OCI-LY3 (cell line): ENCODE results near the gene GTPBP3.

Experiments used
- H2AFZ ChIP-seq: fragments of 200-600, 300-600 bp; shearing (Covaris generic); 2 replicates; pipeline ENCODE4 v1.6.0; 2014; ENCODE audit warnings: antibody characterized with exemption, low read depth, low read length
- H3K27ac ChIP-seq: fragments of 200-600, 300-600 bp; sonication (generic); 2 replicates; pipeline ENCODE4 v1.5.1; 2014; ENCODE audit warnings: mild to moderate bottlenecking, low read length, moderate library complexity, mixed read lengths
- H3K27me3 ChIP-seq: fragments of 200-600, 300-600 bp; sonication (generic); 2 replicates; pipeline ENCODE4 v1.6.1; 2014; ENCODE audit warnings: low read depth, low read length, mixed read lengths
- H3K36me3 ChIP-seq: fragments of 200-600, 300-600 bp; sonication (generic); replicated peaks from 2 replicates; pipeline ENCODE3; 2014; ENCODE audit warnings: low read depth, low read length, mixed read lengths
- H3K4me1 ChIP-seq: fragments of 300-600, 200-600 bp; sonication (generic); 2 replicates; pipeline ENCODE4 v1.6.1; 2014; ENCODE audit warnings: low read length, mixed read lengths
- H3K4me2 ChIP-seq: fragments of 200-600, 300-600 bp; sonication (generic); 2 replicates; pipeline ENCODE4 v1.6.1; 2014; ENCODE audit warnings: low read length, mixed read lengths
- H3K4me3 ChIP-seq: fragments of 300-600, 200-600 bp; sonication (generic); 2 replicates; pipeline ENCODE4 v1.5.1; 2014; ENCODE audit warnings: antibody characterized with exemption, mild to moderate bottlenecking, low read length, moderate library complexity
- H3K79me2 ChIP-seq: fragments of 300-600, 200-600 bp; shearing (Covaris generic); 2 replicates; pipeline ENCODE4 v1.6.1; 2014; ENCODE audit warnings: mild to moderate bottlenecking, low read length, mixed read lengths
- H3K9ac ChIP-seq: fragments of 300-600, 200-600 bp; shearing (Covaris generic); 2 replicates; pipeline ENCODE4 v1.6.0; 2014; ENCODE audit warnings: mild to moderate bottlenecking, low read length, moderate library complexity
- H3K9me3 ChIP-seq: fragments of 200-600, 300-600 bp; shearing (Covaris generic); 2 replicates; pipeline ENCODE4 v1.6.1; 2014; ENCODE audit warnings: low read length, mixed read lengths; ENCODE audit not compliant: insufficient read depth
- H4K20me1 ChIP-seq: fragments of 200-600, 300-600 bp; sonication (generic); 2 replicates; pipeline ENCODE4 v1.6.1; 2016; ENCODE audit warnings: low read length, mixed read lengths; ENCODE audit not compliant: insufficient read depth
- EZH2phosphoT487 ChIP-seq: fragments of 200-600 bp; shearing (Covaris generic); IDR thresholded peaks from 2 replicates; pipeline ENCODE4 v1.6.1; 2018; ENCODE audit warnings: antibody characterized with exemption, mixed run types, low read depth
- TF ChIP-seq, protein P1 (sequence below): fragments of 200-600, 300-600 bp; sonication (generic); IDR thresholded peaks from 2 replicates; pipeline ENCODE4 v1.5.1; 2014; ENCODE audit warnings: antibody characterized with exemption, low read length, low read depth

The GTPBP3 gene

DNA sequence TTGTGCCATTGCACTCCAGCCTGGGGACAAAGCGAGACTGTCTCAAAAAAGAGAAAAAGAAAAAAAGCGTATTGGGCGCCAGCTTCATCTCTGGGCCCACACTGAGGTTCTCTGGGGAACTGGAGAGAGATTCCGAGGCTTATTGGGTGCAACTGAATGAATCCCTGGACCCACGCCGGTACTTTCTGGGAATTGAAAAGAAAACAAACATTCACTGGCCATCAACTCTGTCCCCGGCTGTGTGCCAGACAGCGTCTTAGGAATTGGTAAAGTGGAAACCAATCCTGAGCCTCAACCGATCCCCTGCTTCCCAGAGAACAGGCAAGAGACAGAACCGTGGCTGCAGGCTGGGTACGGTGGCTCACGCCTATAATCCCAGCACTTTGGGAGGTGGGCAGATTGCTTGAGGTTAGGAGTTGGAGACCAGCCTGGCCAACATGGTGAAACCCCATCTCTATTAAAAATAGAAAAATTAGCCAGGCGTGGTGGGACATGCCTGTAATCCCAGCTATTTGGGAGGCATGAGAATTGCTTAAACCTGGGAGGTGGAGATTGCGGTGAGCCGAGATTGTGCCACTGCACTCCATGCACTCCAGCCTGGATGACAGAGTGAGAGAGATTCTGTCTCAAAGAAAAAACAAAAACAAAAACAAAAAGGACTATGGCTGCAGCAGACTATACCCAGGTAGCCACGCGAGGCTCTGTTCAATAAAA, 11.3 kb upstream of the GTPBP3 start:
- no peak overlapping the region for H3K4me3 ChIP-seq
- H2AFZ ChIP-seq, result no peak overlapping the region
- H3K4me1 ChIP-seq, result no peaks in the 10 kb centered on the region
- H3K9me3 ChIP-seq, result no peaks in the 10 kb centered on the region
- no peaks in the 10 kb centered on the region for H4K20me1 ChIP-seq
- no peaks in the 10 kb centered on the region for H3K79me2 ChIP-seq
- H3K27ac ChIP-seq, result no peak overlapping the region
- H3K9ac ChIP-seq, result no peak overlapping the region
- no peaks in the 10 kb centered on the region for H3K27me3 ChIP-seq
- no peak overlapping the region for H3K4me2 ChIP-seq
- TF ChIP-seq, protein P1, sequence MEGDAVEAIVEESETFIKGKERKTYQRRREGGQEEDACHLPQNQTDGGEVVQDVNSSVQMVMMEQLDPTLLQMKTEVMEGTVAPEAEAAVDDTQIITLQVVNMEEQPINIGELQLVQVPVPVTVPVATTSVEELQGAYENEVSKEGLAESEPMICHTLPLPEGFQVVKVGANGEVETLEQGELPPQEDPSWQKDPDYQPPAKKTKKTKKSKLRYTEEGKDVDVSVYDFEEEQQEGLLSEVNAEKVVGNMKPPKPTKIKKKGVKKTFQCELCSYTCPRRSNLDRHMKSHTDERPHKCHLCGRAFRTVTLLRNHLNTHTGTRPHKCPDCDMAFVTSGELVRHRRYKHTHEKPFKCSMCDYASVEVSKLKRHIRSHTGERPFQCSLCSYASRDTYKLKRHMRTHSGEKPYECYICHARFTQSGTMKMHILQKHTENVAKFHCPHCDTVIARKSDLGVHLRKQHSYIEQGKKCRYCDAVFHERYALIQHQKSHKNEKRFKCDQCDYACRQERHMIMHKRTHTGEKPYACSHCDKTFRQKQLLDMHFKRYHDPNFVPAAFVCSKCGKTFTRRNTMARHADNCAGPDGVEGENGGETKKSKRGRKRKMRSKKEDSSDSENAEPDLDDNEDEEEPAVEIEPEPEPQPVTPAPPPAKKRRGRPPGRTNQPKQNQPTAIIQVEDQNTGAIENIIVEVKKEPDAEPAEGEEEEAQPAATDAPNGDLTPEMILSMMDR, result no peak
- TF ChIP-seq EZH2phosphoT487, result no peak
- peaks cover 6% of the 10 kb centered on the region for H3K36me3 ChIP-seq

DNA sequence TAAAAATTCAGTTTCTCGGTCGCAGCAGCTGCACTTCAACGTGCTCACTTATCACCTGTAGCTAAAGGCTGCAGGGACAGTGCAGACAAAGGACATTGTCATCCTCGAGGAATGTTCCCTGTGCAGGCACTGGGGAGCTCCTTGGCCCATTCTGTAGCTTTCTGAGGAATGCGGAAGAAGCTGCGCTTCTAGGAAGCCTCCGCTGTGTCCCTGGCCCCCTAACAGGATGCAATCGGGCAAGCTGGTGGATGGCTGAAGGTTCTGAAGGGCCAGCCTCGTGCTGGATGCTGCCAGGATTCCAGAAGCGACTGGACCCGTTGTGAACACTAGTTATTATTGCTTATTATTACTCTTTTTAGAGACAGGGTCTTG, 10.8 kb upstream of the GTPBP3 start:
- no peaks in the 10 kb centered on the region for H3K79me2 ChIP-seq
- no peak for TF ChIP-seq EZH2phosphoT487
- TF ChIP-seq, protein P1, result no peak
- no peaks in the 10 kb centered on the region for H3K27me3 ChIP-seq
- no peak overlapping the region for H3K4me3 ChIP-seq
- H3K9ac ChIP-seq, result no peak overlapping the region
- H3K4me1 ChIP-seq, result no peaks in the 10 kb centered on the region
- H4K20me1 ChIP-seq, result no peaks in the 10 kb centered on the region
- H2AFZ ChIP-seq, result no peak overlapping the region
- H3K4me2 ChIP-seq, result no peak overlapping the region
- H3K9me3 ChIP-seq, result no peaks in the 10 kb centered on the region
- no peak overlapping the region for H3K27ac ChIP-seq
- peaks cover 6% of the 10 kb centered on the region for H3K36me3 ChIP-seq

DNA sequence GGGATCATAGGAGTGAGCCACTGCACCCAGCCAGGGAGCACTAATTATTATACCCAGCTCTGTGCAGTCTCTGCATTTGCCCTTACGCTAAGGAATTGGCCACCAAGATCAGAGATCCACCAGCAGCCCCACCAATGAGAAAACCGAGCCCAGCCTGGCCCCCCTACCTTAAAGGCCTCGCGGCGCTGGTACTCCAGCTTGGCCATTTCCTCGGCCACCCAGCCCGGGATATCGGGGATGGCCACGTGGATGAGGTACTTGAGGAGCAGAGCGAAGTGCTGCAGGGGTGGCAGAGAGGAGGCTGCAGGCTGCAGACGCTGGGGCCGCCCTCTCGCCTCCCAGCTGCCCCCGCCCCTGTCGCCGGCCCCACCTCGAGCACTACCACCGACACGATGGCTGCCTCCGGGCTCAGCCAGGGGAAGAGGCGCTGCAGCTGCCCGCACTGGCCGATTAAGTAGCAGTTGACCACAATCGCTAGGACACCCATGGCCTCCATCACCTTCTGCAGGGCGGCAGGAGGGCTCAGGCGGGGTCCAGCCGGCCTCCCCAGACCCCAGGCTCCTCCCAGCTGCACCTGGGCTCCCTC, 10.2 kb upstream of the GTPBP3 start:
- no peak overlapping the region for H3K4me3 ChIP-seq
- no peak overlapping the region for H3K4me2 ChIP-seq
- H3K27me3 ChIP-seq, result no peaks in the 10 kb centered on the region
- no peak for TF ChIP-seq EZH2phosphoT487
- TF ChIP-seq, protein P1, result no peak
- H3K27ac ChIP-seq, result no peak overlapping the region
- no peak overlapping the region for H3K9ac ChIP-seq
- no peaks in the 10 kb centered on the region for H3K9me3 ChIP-seq
- no peaks in the 10 kb centered on the region for H3K79me2 ChIP-seq
- no peaks in the 10 kb centered on the region for H3K4me1 ChIP-seq
- H3K36me3 ChIP-seq, result peaks cover 6% of the 10 kb centered on the region
- no peak overlapping the region for H2AFZ ChIP-seq
- H4K20me1 ChIP-seq, result no peaks in the 10 kb centered on the region

DNA sequence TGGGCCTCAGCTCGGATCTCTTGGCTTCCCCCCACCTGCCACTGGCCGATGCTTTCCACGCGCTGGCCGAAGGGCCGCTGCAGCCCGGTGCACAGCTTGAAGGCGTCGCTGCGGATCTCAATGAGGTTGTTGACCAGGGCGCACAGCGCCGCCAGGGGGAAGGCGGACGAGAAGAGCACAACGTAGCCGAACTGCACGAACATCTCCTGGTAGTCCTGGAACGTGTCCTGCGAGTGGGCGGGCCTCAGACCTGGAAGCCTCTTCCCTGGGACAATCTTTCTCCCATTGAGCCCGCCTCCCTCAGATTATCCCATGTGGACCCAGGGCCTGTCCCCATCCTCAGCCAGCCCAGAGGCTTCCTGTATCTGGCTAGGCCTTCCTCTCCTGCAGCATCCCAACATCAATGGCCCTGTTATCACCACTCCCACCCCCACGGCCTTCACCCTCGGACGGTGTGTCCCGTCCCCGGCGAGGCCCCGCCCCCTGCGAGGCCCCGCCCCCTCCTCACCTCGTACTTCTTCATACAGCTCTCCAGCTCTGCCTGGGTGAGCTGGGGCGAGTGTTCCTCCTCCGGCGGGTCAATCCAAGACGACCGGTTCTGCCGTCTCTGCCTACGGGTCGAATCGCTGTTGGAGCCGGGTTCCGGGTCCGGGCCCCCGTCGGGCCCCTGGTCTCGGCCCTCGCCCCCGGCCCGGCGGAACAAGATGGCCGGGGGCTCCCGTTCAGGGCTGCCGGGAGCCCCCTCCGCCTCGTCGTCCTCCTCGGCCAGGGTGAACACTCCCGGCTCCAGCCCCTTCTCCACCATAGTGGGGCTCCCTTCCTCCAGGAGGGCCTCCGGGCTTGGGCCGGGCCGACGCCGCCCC, 9.5 kb upstream of the GTPBP3 start:
- Histone ChIP-seq H3K27ac (no peak overlapping the region), H3K4me2 (no peak overlapping the region), H3K4me3 (no peak overlapping the region), H3K79me2 (no peaks in the 10 kb centered on the region), H3K9me3 (no peaks in the 10 kb centered on the region), H3K4me1 (no peaks in the 10 kb centered on the region), H2AFZ (no peak overlapping the region), H3K27me3 (no peaks in the 10 kb centered on the region), H3K36me3 (peaks cover 4% of the 10 kb centered on the region), H3K9ac (no peak overlapping the region), H4K20me1 (no peaks in the 10 kb centered on the region)
- TF ChIP-seq, protein P1, result no peak
- TF ChIP-seq EZH2phosphoT487, result no peak
